KMS-11 (cell line): ENCODE data around the gene CTTNBP2.

ENCODE experiments used
- H2AFZ ChIP-seq: fragments of 200-600 bp; sonication (generic); 2 replicates; pipeline ENCODE4 v1.6.1; 2016; ENCODE audit warnings: antibody characterized with exemption, mixed run types, low read depth
- H3K27ac ChIP-seq: fragments of 200-600 bp; sonication (generic); 2 replicates; pipeline ENCODE4 v1.6.1; 2016; ENCODE audit warnings: mild to moderate bottlenecking, mixed run types
- H3K27me3 ChIP-seq: fragments of 200-600 bp; sonication (generic); 2 replicates; pipeline ENCODE4 v1.6.1; 2017; ENCODE audit warnings: mild to moderate bottlenecking, low read depth, mixed run types, moderate library complexity; ENCODE audit not compliant: insufficient read depth
- H3K36me3 ChIP-seq: fragments of 200-600 bp; sonication (generic); 2 replicates; pipeline ENCODE4 v1.6.1; 2017; ENCODE audit warnings: mild to moderate bottlenecking, mixed run types; ENCODE audit not compliant: insufficient read depth
- H3K4me1 ChIP-seq: fragments of 200-600 bp; sonication (generic); 2 replicates; pipeline ENCODE4 v1.6.1; 2016; ENCODE audit warnings: mild to moderate bottlenecking, low read depth, mixed run types; ENCODE audit not compliant: poor library complexity, severe bottlenecking
- H3K4me2 ChIP-seq: fragments of 200-600 bp; sonication (generic); 2 replicates; pipeline ENCODE4 v1.7.0; 2016; ENCODE audit warnings: mild to moderate bottlenecking, mixed run types
- H3K4me3 ChIP-seq: fragments of 200-600 bp; sonication (generic); IDR thresholded peaks from 2 replicates; pipeline ENCODE4 v1.6.1; 2017; ENCODE audit warnings: low read depth, low read length, mixed read lengths; ENCODE audit not compliant: insufficient read depth
- H3K79me2 ChIP-seq: fragments of 200-600 bp; sonication (generic); 2 replicates; pipeline ENCODE4 v1.6.1; 2016; ENCODE audit warnings: low read depth, mixed run types; ENCODE audit not compliant: insufficient read depth
- H3K9ac ChIP-seq: fragments of 200-600 bp; sonication (generic); 2 replicates; pipeline ENCODE4 v1.6.1; 2016; ENCODE audit warnings: mild to moderate bottlenecking, mixed run types
- H4K20me1 ChIP-seq: fragments of 200-600 bp; sonication (generic); 2 replicates; pipeline ENCODE4 v1.6.1; 2016; ENCODE audit warnings: mild to moderate bottlenecking, mixed run types; ENCODE audit not compliant: insufficient read depth
- CTCF ChIP-seq: fragments of 200-600 bp; sonication (generic); conservative IDR thresholded peaks from 2 replicates; pipeline ENCODE4 v1.6.1; 2017; ENCODE audit warnings: low read depth, mild to moderate bottlenecking, antibody characterized with exemption, low read length, moderate library complexity, mixed read lengths

CTTNBP2 gene

GRCh38 chr7:117907049-117907640 lies 33.9 kb upstream of the CTTNBP2 start:
- no peak overlapping the region for H3K4me3 ChIP-seq
- H3K9ac ChIP-seq, result no peak overlapping the region
- no peaks in the 10 kb centered on the region for H4K20me1 ChIP-seq
- no peak overlapping the region for H3K4me2 ChIP-seq
- no peaks in the 10 kb centered on the region for H3K36me3 ChIP-seq
- no peak overlapping the region for H2AFZ ChIP-seq
- no peaks in the 10 kb centered on the region for H3K27me3 ChIP-seq
- no peaks in the 10 kb centered on the region for H3K79me2 ChIP-seq
- no peaks in the 10 kb centered on the region for H3K4me1 ChIP-seq
- no peak overlapping the region for H3K27ac ChIP-seq
- no peak for TF ChIP-seq CTCF

- H3K27me3 ChIP-seq, result no peaks in the 10 kb centered on the region
- no peaks in the 10 kb centered on the region for H3K36me3 ChIP-seq
- no peak overlapping the region for H3K4me2 ChIP-seq
- no peaks in the 10 kb centered on the region for H4K20me1 ChIP-seq
- no peaks in the 10 kb centered on the region for H3K79me2 ChIP-seq
- H3K4me1 ChIP-seq, result no peaks in the 10 kb centered on the region
- no peak overlapping the region for H2AFZ ChIP-seq
- H3K9ac ChIP-seq, result no peak overlapping the region
- H3K27ac ChIP-seq, result no peak overlapping the region
- TF ChIP-seq CTCF, result no peak
- H3K4me3 ChIP-seq, result no peak overlapping the region
Measured at GRCh38 chr7:117902314-117902889, 29.2 kb upstream of the CTTNBP2 start.

- no peak for TF ChIP-seq CTCF
Measured at GRCh38 chr7:117901089-117901797, 28.0 kb upstream of the CTTNBP2 start.

GRCh38 chr7:117896339-117896738 lies 23.1 kb upstream of the CTTNBP2 start:
- no peak for TF ChIP-seq CTCF
- Histone ChIP-seq H3K4me2 (no peak overlapping the region), H3K4me1 (no peaks in the 10 kb centered on the region), H3K27me3 (no peaks in the 10 kb centered on the region), H3K4me3 (no peak overlapping the region), H3K79me2 (no peaks in the 10 kb centered on the region), H3K36me3 (no peaks in the 10 kb centered on the region), H4K20me1 (no peaks in the 10 kb centered on the region), H3K9ac (no peak overlapping the region), H2AFZ (no peak overlapping the region), H3K27ac (no peak overlapping the region)

More at GRCh38 chr7:117901089-117901797, 28.0 kb upstream of the CTTNBP2 start:
- no peak overlapping the region for H3K27ac ChIP-seq
- no peak overlapping the region for H3K4me3 ChIP-seq
- no peaks in the 10 kb centered on the region for H3K79me2 ChIP-seq
- H3K4me1 ChIP-seq, result no peaks in the 10 kb centered on the region
- H3K27me3 ChIP-seq, result no peaks in the 10 kb centered on the region
- H2AFZ ChIP-seq, result no peak overlapping the region
- H3K36me3 ChIP-seq, result no peaks in the 10 kb centered on the region
- no peaks in the 10 kb centered on the region for H4K20me1 ChIP-seq
- H3K9ac ChIP-seq, result no peak overlapping the region
- H3K4me2 ChIP-seq, result no peak overlapping the region
